Stomach smooth muscle (tissue), 2 donors: ENCODE results near the gene ADM.

Experiments used
- H3K27ac ChIP-seq: one replicate; pipeline ENCODE4 v1.7.0; 2013; ENCODE audit warnings: mild to moderate bottlenecking, low read length, inconsistent platforms
- H3K27me3 ChIP-seq, 2 donors: one replicate each; pipeline ENCODE4 v1.7.0; 2013; ENCODE audit warnings: low read length in 2 of 2; ENCODE audit not compliant: insufficient read depth in 2 of 2, control insufficient read depth in 1 of 2
- H3K36me3 ChIP-seq, 2 donors: one replicate each; pipeline ENCODE4 v1.7.0; 2013; ENCODE audit warnings: low read length in 2 of 2; ENCODE audit not compliant: control insufficient read depth in 2 of 2, insufficient read depth in 2 of 2
- H3K4me1 ChIP-seq: one replicate; pipeline ENCODE4 v1.7.0; 2013; ENCODE audit warnings: low read length; ENCODE audit not compliant: control insufficient read depth, insufficient read depth
- H3K4me3 ChIP-seq, 2 donors: one replicate each; pipeline ENCODE4 v1.7.0; 2013; ENCODE audit warnings: low read length in 2 of 2
- H3K9ac ChIP-seq, 2 donors: one replicate each; pipeline ENCODE4 v1.7.0; 2013; ENCODE audit warnings: low read length in 2 of 2, mild to moderate bottlenecking in 1 of 2
- H3K9me3 ChIP-seq, 2 donors: one replicate each; pipeline ENCODE4 v1.7.0; 2013; ENCODE audit warnings: low read length in 2 of 2; ENCODE audit not compliant: control insufficient read depth in 2 of 2
- donor health status: healthy.
- donor health status: Pancreatic carcinoma.

ADM gene

GRCh38 chr11:10322830-10323792 lies 18.2 kb downstream of the ADM start:
- Histone ChIP-seq H3K4me1 (peaks cover 46% of the 10 kb centered on the region), H3K4me3 (peak overlapping the region in 1 of 2 donors; percentile 58), H3K9me3 (no peaks in the 10 kb centered on the region), H3K27me3 (no peaks in the 10 kb centered on the region), H3K36me3 (no peaks in the 10 kb centered on the region), H3K9ac (peak overlapping the region in 1 of 2 donors; percentile 24), H3K27ac (peak overlapping the region; percentile 68)

- H3K4me1 ChIP-seq = peaks cover 46% of the 10 kb centered on the region
- H3K9me3 ChIP-seq = no peaks in the 10 kb centered on the region
- peak overlapping the region; percentile 68 for H3K27ac ChIP-seq
- H3K9ac ChIP-seq = no peak overlapping the region
- H3K36me3 ChIP-seq = no peaks in the 10 kb centered on the region
- no peaks in the 10 kb centered on the region for H3K27me3 ChIP-seq
- H3K4me3 ChIP-seq = no peak overlapping the region
Observed at GRCh38 chr11:10323793-10324170, 18.9 kb downstream of the ADM start.

- no peak overlapping the region for H3K4me3 ChIP-seq
- H3K4me1 ChIP-seq = peaks cover 45% of the 10 kb centered on the region
- H3K9ac ChIP-seq = no peak overlapping the region
- H3K27ac ChIP-seq = peak overlapping the region; percentile 68
- no peaks in the 10 kb centered on the region for H3K27me3 ChIP-seq
- no peaks in the 10 kb centered on the region for H3K9me3 ChIP-seq
- H3K36me3 ChIP-seq = no peaks in the 10 kb centered on the region
Observed at GRCh38 chr11:10324474-10324873, 19.6 kb downstream of the ADM start.

GRCh38 chr11:10325277-10326011 lies 20.6 kb downstream of the ADM start:
- Histone ChIP-seq H3K9me3 (no peaks in the 10 kb centered on the region), H3K27ac (peak overlapping the region; percentile 66), H3K4me3 (no peak overlapping the region), H3K27me3 (no peaks in the 10 kb centered on the region), H3K4me1 (peaks cover 41% of the 10 kb centered on the region), H3K36me3 (no peaks in the 10 kb centered on the region), H3K9ac (no peak overlapping the region)

- no peak overlapping the region for H3K4me3 ChIP-seq
- peaks cover 41% of the 10 kb centered on the region for H3K4me1 ChIP-seq
- no peaks in the 10 kb centered on the region for H3K36me3 ChIP-seq
- no peaks in the 10 kb centered on the region for H3K9me3 ChIP-seq
- no peak overlapping the region for H3K9ac ChIP-seq
- H3K27me3 ChIP-seq = no peaks in the 10 kb centered on the region
- H3K27ac ChIP-seq = peak overlapping the region; percentile 66
Observed at GRCh38 chr11:10326012-10326964, 21.4 kb downstream of the ADM start.

GRCh38 chr11:10327254-10327653 lies 22.4 kb downstream of the ADM start:
- H3K27me3 ChIP-seq = no peaks in the 10 kb centered on the region
- no peaks in the 10 kb centered on the region for H3K9me3 ChIP-seq
- peaks cover 39% of the 10 kb centered on the region for H3K4me1 ChIP-seq
- no peak overlapping the region for H3K4me3 ChIP-seq
- no peak overlapping the region for H3K27ac ChIP-seq
- no peak overlapping the region for H3K9ac ChIP-seq
- H3K36me3 ChIP-seq = no peaks in the 10 kb centered on the region

- H3K4me1 ChIP-seq = peaks cover 28% of the 10 kb centered on the region
- no peak overlapping the region for H3K4me3 ChIP-seq
- H3K27me3 ChIP-seq = no peaks in the 10 kb centered on the region
- no peaks in the 10 kb centered on the region for H3K36me3 ChIP-seq
- no peaks in the 10 kb centered on the region for H3K9me3 ChIP-seq
- H3K27ac ChIP-seq = no peak overlapping the region
- no peak overlapping the region for H3K9ac ChIP-seq
Observed at GRCh38 chr11:10328314-10329098, 23.6 kb downstream of the ADM start.

GRCh38 chr11:10329356-10329755 lies 24.5 kb downstream of the ADM start:
- Histone ChIP-seq H3K9ac (no peak overlapping the region), H3K4me3 (no peak overlapping the region), H3K36me3 (no peaks in the 10 kb centered on the region), H3K27ac (no peak overlapping the region), H3K9me3 (no peaks in the 10 kb centered on the region), H3K4me1 (peaks cover 26% of the 10 kb centered on the region), H3K27me3 (no peaks in the 10 kb centered on the region)

GRCh38 chr11:10329935-10330334 lies 25.1 kb downstream of the ADM start:
- H3K36me3 ChIP-seq = no peaks in the 10 kb centered on the region
- H3K27ac ChIP-seq = no peak overlapping the region
- peaks cover 21% of the 10 kb centered on the region for H3K4me1 ChIP-seq
- H3K27me3 ChIP-seq = no peaks in the 10 kb centered on the region
- H3K9me3 ChIP-seq = no peaks in the 10 kb centered on the region
- no peak overlapping the region for H3K4me3 ChIP-seq
- no peak overlapping the region for H3K9ac ChIP-seq
